ENCODE measurements around the gene GALNT2.

GALNT2 gene

GRCh38 chr1:230270559-230271281 lies 203.7 kb downstream of the GALNT2 start:
- peak; percentile 54 for TF ChIP-seq FOXP2 (optimal IDR thresholded peaks at IDR 0.05; ENCODE audit: borderline replicate concordance, extremely low read depth, extremely low read length, insufficient read depth)
- no peak for TF ChIP-seq POLR2AphosphoS5 (IDR thresholded peaks at IDR 0.05; ENCODE audit: low read depth, low read length)

- TF ChIP-seq POLR2AphosphoS5 (IDR thresholded peaks at IDR 0.05; ENCODE audit: low read depth, low read length) (no peak), FOXP2 (optimal IDR thresholded peaks at IDR 0.05; ENCODE audit: borderline replicate concordance, extremely low read depth, extremely low read length, insufficient read depth) (no peak), REST (IDR thresholded peaks at IDR 0.05; ENCODE audit: insufficient read depth in 1 of 2, low read depth in 2 of 2, low read length in 2 of 2) (no peak), TAF1 (IDR thresholded peaks at IDR 0.05; ENCODE audit: borderline replicate concordance, insufficient read depth, low read length) (no peak), SIN3A (IDR thresholded peaks at IDR 0.05; ENCODE audit: borderline replicate concordance, insufficient read depth, low read length) (no peak)
Observed at GRCh38 chr1:230271300-230272035, 204.4 kb downstream of the GALNT2 start.

GRCh38 chr1:230272557-230272956 lies 205.5 kb downstream of the GALNT2 start:
- TF ChIP-seq SIN3A (IDR thresholded peaks at IDR 0.05; ENCODE audit: borderline replicate concordance, insufficient read depth, low read length) (no peak), REST (IDR thresholded peaks at IDR 0.05; ENCODE audit: insufficient read depth in 1 of 2, low read depth in 2 of 2, low read length in 2 of 2) (no peak), POLR2AphosphoS5 (IDR thresholded peaks at IDR 0.05; ENCODE audit: low read depth, low read length) (no peak), TAF1 (IDR thresholded peaks at IDR 0.05; ENCODE audit: borderline replicate concordance, insufficient read depth, low read length) (no peak), FOXP2 (optimal IDR thresholded peaks at IDR 0.05; ENCODE audit: borderline replicate concordance, extremely low read depth, extremely low read length, insufficient read depth) (no peak)

- TF ChIP-seq TAF1 (IDR thresholded peaks at IDR 0.05; ENCODE audit: borderline replicate concordance, insufficient read depth, low read length) (no peak), POLR2AphosphoS5 (IDR thresholded peaks at IDR 0.05; ENCODE audit: low read depth, low read length) (no peak), SIN3A (IDR thresholded peaks at IDR 0.05; ENCODE audit: borderline replicate concordance, insufficient read depth, low read length) (no peak)
Observed at GRCh38 chr1:230273141-230273710, 206.2 kb downstream of the GALNT2 start.

GRCh38 chr1:230274254-230274653 lies 207.2 kb downstream of the GALNT2 start:
- TF ChIP-seq TAF1 (IDR thresholded peaks at IDR 0.05; ENCODE audit: borderline replicate concordance, insufficient read depth, low read length) = no peak
- no peak for TF ChIP-seq REST (IDR thresholded peaks at IDR 0.05; ENCODE audit: insufficient read depth in 1 of 2, low read depth in 2 of 2, low read length in 2 of 2)
- no peak for TF ChIP-seq FOXP2 (optimal IDR thresholded peaks at IDR 0.05; ENCODE audit: borderline replicate concordance, extremely low read depth, extremely low read length, insufficient read depth)
- no peak for TF ChIP-seq POLR2AphosphoS5 (IDR thresholded peaks at IDR 0.05; ENCODE audit: low read depth, low read length)
- no peak for TF ChIP-seq SIN3A (IDR thresholded peaks at IDR 0.05; ENCODE audit: borderline replicate concordance, insufficient read depth, low read length)
